GM21447 (cell line): Measurements from ENCODE around the gene NPFF.

ENCODE experiments used
- ATAC-seq: cut with Tn5 transposase; IDR thresholded peaks from one replicate; pipeline ENCODE4 v1.9.1; 2021; ENCODE audit not compliant: unreplicated experiment

NPFF gene

DNA sequence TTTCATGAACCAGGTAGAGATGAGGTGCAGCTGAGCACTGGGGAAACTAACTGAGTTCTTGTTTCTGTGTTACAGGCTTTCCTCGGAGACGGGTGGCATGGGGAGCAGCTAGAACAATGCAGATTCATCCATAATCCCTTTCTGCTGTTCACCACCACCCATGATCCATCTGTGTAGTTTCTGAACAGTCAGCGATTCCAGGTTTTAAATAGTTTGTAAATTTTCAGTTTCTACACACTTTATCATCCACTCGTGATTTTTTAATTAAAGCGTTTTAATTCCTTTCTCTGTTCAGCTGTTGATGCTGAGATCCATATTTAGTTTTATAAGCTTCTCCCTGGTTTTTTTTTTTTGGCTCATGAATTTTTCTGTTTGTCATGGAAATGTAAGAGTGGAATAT, 28.0 kb downstream of the NPFF start:
- ATAC-seq: no peak

DNA sequence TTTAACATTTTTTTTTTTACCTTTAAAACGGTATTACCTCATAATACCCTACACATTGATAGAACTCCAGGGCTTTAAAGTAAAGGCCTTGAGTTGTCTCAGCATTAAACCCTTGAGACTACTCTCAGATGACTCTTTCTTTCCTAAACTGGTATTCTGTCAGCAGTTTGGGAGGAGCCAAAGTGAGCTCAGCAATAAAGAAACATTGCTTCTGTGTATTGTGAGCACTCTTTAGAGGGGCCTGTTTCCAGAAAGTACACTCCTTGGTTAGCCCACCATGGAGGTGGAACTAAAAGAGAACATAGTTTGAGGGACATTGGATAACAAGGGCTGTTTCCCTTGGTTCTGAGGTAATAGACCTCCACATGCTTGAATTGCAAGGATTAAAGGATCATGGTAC, 28.4 kb downstream of the NPFF start:
- no peak for ATAC-seq

DNA sequence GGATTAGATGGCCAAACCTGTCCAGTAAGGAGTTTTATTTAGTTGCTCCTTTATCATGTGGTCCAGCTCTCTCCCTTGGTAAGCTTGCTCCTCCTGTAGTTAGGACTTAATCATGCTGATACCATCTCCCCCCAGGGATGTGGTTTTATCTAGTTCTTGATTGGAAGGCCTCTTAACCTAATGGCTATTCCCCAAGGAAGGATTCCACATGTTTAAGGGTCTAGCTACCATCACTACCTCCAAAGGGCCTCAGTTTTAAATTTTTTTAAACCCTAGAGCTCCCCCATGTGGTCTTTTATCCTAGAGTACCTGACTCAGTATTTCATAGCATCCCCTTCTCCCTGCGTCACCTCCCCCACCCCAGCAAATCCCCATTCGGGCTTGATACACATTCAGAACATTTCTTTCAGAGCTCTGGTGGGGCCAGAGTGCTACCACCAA, 30.5 kb downstream of the NPFF start:
- no peak for ATAC-seq

DNA sequence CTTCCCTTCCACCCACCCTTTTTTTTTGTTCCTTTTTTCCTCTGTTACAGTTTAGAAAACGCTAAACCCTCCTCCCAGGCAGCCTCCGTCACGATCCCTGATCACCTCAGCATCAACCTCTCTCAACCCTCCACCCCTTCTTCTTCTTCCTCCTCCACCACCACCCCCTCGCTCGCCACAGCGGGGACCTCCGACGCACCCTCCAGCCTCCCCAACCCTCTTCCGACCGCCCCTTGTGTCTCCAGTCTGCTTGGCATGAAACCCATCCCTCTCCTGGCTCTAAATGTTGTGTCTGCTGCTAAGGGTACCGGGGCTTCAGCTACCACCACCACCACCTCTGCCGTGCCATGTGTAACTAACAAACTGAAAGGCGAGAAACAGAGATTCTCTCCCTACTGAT, 32.5 kb downstream of the NPFF start:
- no peak for ATAC-seq

DNA sequence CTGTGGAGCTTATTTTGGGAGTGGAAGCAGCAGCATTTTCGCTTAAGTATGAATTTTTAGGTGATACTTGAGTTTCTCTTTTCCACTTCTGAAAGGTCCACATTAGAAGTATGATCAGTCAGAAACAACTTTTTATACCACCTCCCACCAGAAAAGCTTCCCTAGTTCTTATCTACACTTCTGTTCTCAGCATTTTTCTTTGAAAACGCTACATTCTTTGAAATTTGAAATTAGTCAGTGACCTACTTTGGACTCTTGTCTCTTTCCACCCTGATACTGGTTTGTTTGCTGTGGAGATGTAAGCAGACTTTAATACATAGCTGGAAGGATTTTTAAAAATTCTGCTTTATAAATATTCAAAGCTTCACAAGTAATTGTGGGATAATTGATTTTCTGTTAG, 33.2 kb downstream of the NPFF start:
- ATAC-seq: no peak

DNA sequence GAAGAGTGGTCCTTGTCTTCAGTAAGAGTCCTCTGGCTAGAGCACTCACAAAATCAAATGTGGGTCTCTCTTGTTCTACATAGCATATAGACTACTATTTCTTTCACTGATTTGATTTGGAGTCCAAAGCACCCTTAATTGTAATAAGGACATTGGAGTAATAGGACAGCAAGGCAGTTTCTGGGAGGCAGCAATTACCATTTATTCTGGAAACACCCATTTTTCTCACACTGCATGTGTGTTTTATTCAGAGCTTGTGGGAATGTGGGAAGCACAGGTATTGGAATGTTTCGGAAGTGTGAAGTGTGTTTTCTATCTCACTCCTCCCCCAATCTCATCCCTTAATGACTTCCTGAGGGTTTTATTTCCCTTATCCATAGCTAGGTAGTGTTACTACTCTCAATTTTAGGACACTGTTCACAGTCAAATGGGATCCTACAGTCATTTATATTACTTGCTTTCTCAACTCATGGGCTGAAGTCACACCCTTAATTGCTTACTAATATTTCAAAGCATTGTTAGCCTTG, 35.2 kb downstream of the NPFF start:
- no peak for ATAC-seq

DNA sequence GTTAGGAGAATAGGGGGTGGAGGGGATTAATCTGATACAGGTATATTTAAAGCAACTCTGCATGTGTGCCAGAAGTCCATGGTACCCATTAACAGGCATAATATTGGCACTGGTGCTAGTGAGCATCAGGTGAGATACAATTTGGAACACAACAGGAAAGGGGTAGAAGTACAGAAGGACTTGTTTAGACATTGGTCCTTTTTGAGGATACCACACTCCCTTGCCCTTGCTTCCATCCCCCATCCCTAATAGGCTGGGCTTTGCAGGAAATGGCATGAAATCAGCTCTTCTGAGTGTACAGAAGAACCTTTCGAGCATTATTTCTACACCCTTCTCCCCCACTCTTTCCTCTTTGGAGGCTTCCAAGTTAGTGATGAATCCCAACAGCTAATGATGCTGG, 39.0 kb downstream of the NPFF start:
- no peak for ATAC-seq

DNA sequence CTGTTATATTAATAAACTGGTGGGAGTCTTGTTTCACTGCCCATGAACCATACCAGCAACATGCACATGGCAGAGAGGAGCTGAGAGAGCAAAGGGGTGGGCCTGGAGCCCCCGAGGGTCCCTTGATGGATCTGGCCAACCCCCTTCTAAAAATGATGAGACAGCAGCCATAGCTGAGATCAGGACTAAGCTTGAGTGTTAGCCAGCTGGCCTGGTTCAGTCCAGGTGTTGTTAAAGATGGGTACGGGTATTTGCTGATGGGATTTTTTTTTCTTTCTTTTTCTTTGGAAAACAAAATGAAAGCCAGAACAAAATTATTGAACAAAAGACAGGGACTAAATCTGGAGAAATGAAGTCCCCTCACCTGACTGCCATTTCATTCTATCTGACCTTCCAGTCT, 39.4 kb downstream of the NPFF start:
- ATAC-seq: no peak

DNA sequence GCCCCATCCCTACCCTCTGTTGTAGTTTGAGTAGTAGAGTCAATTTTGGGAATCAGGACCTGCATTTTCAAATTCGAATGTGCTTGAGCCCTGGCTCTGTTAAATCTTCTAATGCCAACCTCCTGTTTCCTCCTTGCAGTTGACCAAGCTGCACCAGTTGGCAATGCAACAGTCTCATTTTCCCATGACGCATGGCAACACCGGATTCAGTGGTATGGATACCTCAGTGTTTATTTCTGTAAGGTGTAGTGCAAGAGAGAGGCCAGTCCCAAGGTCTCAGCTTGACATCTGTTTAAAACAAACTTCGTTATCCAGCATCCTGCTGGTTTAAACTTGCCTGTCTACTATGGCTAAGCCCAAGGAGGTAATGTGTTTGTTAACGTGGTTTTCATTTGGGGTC, 40.2 kb downstream of the NPFF start:
- no peak for ATAC-seq

DNA sequence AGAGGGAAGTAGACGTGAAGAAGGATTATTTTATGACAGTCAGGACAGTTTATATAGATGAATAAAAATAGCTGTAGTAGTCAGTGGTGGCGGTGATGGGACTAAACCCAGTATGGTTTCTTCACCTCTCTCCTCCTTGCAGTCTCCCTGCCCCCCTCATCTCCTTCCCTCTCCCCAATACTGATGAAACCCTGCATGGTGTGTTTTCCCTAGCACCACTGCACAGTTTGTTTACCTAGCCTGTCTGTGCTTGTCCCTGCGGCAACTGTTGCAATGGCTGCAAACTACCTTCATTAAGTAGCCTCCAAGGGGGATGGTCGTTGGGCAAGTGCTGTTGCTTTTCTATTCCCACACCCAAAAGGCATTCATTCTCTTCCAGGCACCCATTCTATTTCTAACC, 40.6 kb downstream of the NPFF start:
- no peak for ATAC-seq

DNA sequence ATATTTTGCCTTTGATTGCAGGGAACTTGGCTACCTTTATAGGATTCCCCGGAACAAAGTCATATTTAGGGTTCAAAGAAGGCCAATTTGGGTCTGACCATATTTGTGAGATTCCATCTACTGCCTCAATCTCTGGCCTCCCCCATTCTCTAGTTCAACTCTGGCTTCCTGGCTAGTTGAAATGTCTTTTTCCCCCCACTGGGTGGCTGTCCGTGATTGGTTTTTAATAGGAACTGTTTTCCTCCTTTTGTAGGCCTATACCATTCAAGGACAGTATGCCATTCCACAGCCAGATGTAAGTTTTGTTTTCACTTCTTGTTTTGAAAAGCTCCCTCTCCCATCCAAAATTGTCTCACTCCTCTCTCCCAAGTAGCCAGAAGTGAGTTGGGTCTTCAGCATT, 41.6 kb downstream of the NPFF start:
- no peak for ATAC-seq

DNA sequence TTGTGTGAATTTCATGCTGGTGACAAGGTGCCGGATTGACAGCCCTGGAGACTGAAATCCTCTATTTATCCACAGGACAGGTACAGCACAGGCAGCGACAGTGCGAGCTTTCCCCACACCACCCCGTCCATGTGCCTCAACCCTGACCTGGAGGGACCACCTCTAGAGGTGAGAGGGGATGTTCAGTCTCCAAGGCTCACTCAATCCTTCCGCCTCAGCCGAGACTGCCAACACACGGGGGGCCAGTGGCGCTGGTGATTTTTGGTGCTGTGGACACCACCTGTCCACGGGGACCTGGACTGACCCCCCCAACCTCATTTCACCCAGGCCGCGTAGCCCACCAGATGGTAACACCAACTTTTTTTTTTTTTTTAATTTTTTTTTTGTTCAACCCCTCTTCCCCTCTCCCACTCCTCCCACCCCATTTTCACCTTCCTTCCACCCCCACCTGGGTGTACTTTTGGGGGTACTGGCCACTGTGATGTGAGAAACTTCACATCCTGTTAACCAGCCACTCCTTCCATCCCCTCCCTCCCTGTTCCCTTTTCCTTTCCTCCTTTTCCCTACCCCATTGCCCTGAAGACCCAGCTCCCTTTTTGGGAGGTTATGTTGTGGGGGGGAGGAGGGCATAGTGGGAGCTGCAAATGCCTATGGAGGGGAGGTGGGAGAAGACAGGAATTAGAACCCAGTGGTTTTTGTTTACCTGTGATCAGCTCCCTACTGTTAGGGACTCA, 42.4 kb downstream of the NPFF start:
- no peak for ATAC-seq

DNA sequence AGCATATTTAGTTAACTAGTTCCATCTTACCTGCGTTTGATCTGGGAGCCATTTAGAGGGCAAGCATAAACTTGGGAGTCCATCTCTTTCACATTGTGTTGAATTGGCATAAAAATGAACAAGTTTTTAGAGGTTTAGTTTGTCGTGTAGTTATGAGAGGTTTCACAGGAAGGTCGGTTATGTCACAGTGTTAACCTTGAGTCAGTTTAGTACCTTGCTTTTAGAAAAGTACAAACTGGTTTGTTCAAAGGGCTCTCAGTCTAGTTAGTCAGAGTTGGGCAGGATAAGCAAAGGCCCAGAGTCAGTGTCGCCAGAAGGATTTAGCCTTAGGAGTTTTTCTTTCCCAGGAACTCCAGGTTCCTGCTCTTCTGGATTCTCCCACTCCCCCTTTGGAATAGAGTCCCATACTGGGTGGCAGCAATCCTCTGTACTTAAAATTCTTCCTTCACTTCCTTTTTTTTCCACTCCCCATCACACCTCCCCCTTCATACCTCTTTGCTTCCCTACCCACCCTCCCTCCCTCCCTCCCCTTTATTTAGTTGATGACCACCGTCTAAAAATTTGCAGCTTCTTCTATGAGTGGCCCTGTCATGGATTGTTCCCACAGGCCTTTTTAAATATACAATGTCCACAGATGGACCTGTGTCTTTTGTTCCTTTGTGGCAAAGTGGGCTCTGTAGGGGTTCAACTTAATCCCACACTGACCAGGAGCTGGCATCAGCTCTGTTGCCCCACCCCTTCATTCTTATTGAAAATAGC, 43.3 kb downstream of the NPFF start:
- ATAC-seq: no peak

DNA sequence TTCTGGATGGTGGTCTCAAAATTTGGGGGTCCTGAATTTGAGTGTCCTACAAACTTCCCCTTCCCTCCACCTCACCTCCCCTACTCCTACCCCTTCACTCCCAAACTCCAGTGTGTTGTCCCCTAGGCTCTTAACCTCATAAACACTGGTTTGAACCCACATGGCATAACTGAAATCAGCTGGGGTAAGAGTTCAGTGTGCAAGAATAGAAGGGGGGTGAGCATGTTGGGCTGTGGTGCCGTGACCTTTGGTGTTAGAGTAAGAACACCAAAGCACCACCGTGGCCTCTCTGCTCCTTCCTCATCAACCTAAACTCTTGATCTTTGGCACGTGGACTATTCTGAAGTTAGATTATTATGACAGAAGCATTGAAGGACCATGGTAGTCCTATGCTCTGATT, 44.3 kb downstream of the NPFF start:
- ATAC-seq: no peak

DNA sequence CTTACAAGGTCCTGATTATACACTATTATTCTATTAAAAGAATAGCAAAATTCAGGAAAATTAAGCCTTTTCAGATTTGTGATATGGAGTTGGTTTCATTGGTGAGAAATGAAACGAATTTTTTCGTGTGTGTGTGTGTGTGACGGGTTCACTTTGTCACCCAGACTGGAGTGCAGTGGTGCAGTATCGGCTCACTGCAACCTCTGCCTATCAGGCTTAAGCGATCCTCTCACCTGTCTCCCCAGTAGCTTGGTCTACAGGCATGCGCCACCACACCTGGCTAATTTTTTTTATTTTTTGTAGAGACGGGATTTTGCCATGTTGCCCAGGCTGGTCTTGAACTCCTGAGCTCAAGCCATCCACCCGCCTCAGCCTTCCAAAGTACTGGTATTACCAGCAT, 45.7 kb downstream of the NPFF start:
- ATAC-seq: no peak

DNA sequence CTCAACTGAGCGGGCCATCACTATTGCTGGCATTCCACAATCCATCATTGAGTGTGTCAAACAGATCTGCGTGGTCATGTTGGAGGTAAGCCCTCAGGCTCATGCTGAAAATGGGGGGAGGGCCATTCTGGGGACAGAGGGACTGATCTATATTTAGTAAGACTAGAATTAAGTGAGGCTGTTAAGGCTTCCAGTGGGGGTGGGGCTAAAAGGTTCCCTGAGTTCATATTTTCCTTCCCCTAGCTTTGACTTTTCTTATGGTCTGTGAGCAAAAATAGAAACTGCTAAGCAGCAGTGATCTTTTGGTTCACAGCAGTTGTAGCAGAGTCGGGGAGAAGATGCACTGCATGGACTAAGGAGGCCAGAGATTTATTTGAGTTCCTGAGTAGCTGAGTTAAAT, 46.2 kb downstream of the NPFF start:
- ATAC-seq: no peak

DNA sequence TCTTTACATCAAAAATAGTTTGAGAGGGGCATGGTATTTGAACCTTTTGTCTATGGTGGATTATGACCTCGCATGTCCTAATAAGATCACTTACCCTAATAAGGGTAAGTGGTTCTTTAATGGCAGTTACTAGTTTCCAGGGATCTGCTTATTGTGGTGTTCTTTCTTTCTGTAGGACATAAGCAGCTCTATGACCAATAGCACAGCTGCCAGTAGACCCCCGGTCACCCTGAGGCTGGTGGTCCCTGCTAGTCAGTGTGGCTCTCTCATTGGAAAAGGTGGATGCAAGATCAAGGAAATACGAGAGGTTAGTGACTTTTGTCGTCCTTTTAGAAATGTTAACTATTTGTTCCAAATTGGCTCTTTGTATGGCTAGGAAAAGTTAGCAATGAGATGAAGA, 48.2 kb downstream of the NPFF start:
- ATAC-seq: no peak
